ENCODE results near the gene RFX1.
"Not testable (repeated sequence)": the region's sequence is repeated elsewhere in the genome, so short reads cannot be mapped to it uniquely, and the experiment has no call there.

The RFX1 gene

DNA sequence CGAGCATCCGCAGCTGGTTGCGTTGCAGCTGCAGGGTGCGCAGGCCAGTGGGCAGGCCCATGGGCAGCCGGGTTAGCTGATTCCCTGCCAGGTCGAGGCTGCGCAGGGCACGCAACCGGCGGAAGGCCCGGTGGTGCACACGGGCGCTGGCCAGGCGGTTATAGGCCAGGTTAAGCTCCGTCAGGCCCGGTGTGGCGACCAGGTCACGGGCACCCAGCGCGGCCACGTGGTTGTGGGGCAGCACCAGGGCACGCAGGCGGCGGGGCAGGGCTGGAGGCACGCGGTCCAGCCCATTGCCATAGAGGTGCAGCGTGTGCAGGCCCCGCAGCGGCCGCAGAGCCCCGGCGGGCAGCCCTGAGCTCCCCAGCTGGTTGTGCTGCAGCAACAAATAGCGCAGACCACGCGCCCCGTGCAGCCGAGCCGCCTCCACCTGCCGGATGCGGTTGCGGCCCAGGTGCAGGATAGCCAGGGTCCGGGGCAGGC is 73.2 kb downstream of the RFX1 start:
- ATAC-seq = no peak

DNA sequence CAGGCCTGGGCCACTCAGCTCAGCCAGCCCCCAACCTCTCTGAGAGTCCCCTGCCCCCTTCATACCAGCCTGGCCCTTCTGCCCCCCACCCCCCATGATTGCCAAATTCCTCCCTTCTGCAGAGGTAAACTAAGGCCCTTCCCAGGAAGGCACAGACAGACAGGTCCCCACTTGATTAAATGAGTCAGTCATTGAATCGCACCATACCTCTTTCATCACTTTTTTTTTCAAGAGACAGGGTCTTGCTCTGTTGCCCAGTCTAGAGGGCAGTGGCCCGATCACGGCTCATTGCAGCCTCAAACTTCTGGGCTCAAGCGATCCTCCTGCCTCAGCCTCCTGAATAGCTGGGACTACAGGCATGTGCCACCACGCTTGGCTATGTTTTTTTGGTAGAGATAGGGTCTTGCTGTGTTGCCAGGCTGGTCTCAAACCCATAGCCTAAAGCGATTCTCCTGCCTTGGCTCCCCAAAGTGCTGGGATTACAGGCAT is 73.9 kb downstream of the RFX1 start:
- no peak for ATAC-seq

- no peak for ATAC-seq
Measured at GRCh38 chr19:13931391-13932148, 74.5 kb downstream of the RFX1 start.

DNA sequence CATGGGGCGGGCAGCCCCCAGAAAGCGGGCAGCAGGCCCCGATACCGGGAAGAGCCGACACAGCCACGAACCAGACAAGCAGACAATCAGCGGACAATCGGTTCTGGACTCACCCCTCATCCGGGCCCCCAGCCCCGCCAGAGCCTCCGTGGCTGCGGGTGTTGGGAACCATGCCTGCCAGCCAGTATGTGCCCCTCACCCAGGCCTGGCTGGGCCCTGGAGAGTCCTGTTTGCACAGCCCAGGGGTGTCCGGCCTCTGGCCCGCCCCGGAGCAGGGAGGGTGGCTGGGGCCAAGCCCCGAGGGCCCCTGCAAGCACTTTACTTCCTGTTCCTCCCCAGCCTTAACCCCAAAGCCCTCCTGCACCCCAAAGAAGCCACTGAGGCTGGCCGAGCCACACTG is 75.7 kb downstream of the RFX1 start:
- no peak for ATAC-seq

GRCh38 chr19:13929956-13930355 is 76.2 kb downstream of the RFX1 start:
- no peak for ATAC-seq

DNA sequence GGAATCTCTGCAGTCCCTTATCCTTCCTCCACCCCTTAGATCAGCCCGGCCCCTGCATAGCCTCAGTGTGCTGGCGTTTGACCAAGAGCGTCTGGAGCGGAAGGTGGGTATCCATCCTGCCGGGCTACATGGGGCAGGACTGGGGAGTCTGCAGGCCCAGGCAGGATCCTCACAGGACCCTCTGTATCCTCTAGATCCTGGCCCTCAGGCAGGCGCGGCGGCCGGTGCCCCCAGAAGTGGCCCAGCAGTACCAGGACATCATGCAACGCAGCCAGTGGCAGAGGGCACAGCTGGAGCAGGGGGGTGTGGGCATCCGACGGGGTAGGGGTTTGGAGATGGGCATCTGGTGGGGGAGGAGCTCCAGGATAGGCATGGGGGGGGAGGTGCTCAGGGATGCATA is 76.8 kb downstream of the RFX1 start:
- no peak for ATAC-seq

DNA sequence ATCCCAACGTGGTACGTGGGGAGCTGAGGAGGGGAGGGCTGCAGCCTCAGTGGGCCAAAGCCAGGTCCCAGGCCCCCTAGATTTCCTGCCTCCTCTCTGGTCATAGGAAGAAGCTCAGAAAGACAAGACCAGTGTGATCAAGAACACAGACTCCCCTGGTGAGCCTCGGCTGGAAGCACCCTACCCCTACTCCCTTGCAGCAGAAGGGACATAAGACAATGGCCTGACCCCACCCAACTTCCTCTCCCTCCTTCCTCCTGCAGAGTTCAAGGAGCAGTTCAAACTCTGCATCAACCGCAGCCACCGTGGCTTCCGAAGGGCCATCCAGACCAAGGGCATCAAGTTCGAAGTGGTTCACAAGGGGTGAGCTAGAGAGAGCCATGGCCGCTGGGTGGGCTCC is 79.4 kb downstream of the RFX1 start:
- ATAC-seq = no peak

- no peak for ATAC-seq
Measured at GRCh38 chr19:13926010-13926409, 80.1 kb downstream of the RFX1 start.

DNA sequence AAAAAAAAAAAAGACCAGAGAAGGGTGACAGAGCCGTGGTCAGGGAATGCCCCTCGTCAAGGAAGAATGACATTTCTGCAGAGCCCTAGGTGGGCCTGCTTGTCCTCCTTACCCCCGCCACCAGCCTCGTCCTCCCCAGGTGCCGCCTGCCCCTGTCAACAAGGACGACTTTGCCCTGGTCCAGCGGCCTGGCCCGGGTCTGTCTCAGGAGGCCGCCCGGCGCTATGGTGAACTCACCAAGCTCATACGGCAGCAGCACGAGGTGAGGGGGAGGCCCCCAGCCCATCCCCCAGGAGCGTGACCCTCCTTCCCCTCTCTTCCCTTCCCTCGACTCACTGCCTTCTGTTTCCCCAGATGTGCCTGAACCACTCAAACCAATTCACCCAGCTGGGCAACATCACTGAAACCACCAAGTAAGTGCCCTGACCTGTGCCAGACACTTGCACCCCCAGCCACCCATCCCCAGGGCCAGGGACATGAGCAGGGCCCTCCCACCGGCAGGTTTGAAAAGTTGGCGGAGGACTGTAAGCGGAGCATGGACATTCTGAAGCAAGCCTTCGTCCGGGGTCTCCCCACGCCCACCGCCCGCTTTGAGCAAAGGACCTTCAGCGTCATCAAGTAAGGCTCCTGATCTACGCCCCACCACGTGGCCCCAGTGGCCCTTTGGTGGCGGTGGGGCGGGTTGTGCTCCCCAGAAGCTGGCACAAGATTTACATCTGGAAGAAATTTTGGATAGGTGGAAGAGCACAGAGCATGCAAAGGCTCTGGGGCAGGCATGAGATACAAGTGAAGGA is 82.7 kb downstream of the RFX1 start:
- ATAC-seq = no peak

DNA sequence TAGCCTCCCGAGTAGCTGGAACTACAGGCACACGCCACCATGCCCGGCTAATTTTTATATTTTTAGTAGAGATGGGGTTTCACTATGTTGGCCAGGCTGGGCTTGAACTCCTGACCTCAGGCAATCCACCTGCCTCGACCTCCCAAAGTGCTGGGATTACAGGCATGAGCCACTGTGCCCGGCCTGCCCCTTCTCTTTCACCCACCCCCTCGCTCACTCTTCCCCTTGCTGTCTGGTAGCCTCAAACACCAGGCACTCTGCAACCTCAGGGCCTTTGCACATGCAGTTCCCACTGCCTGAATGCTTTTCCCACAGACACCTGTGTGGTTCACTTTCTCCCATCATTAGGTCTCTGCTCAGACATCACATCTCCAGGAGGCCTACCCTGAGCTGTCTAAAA is 84.0 kb downstream of the RFX1 start:
- not testable (repeated sequence) for ATAC-seq

GRCh38 chr19:13920940-13921747 is 85.0 kb downstream of the RFX1 start:
- ATAC-seq = peak; percentile 81 to 91

GRCh38 chr19:13920524-13920923 is 85.6 kb downstream of the RFX1 start:
- no peak for ATAC-seq

DNA sequence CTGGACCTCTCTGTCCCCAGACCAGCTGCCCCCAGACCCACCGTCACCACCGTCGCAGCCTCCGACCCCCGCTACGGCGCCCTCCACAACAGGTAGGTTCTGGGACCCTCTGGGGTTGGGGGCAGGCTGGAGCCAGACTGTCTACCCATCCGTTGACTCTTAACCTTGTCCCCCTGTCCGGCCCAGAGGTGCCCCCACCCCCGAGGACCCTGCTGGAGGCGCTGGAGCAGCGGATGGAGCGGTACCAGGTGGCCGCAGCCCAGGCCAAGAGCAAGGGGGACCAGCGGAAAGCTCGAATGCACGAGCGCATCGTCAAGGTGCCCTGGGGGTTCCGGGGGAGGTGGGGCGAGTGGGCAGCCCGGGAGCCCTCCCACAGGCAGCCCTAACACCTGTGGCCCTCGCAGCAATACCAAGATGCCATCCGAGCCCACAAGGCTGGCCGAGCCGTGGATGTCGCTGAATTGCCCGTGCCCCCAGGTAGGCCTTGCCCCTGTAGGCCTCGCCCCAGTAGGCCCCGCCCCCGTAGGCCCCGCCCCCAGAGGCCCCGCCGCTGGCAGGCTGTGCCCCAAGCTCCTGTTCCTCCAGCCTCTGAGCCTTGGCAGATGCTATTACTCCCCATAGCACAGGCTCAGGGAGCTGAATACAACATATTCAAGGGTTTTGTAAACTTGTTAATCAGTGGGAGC is 87.3 kb downstream of the RFX1 start:
- ATAC-seq = no peak

DNA sequence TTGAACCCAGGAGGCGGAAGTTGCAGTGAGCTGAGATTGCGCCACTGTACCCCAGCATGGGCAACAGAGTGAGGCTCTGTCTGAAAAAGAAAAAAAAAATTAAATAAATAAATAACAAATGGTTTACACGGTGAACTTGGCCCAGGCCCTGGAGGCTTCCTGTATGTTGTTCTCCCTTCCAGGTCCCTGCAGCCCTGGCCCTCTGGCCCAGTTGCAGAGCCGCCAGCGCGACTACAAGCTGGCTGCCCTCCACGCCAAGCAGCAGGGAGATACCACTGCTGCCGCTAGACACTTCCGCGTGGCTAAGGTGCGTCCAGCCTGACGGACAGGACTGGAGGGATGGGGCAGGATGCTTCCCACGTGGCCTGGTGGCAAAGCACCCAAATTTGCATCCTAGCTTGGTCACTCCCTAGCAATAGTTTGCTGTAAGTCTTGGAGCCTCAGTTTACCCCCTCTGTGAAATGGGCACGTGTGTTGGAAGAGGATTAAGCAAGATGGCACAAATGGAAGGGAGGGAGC is 88.2 kb downstream of the RFX1 start:
- ATAC-seq = no peak

- ATAC-seq = no peak
Measured at GRCh38 chr19:13914777-13915176, 91.3 kb downstream of the RFX1 start.

- no peak for ATAC-seq
Measured at GRCh38 chr19:13913352-13913751, 92.8 kb downstream of the RFX1 start.
